ENCODE measurements around the gene JARID2. TPM values are rescaled to one million over a fixed set of nuclear protein-coding genes. Genes with fewer than 3 reads are reported as not detected.

The JARID2 gene
- total and polyA plus RNA-seq, 7 donors = 1.8 to 7.8 (median 6.1) TPM

GRCh38 chr6:15268137-15268908 is 22.5 kb downstream of the JARID2 start:
- no peak for TF ChIP-seq EP300 (IDR thresholded peaks at IDR 0.05)
- TF ChIP-seq POLR2A (IDR thresholded peaks at IDR 0.05) = no peak
- DNase-seq = no peak
- Histone ChIP-seq H3K4me3 (no peak overlapping the region), H3K27ac (peak overlapping the region; percentile 3 to 55 (median 37)), H3K4me1 (peaks cover 0 to 71% (median 59%) of the 10 kb centered on the region in 4 donors), H3K9me3 (no peaks in the 10 kb centered on the region), H3K27me3 (no peaks in the 10 kb centered on the region), H3K36me3 (no peaks in the 10 kb centered on the region)
- 66 to 76% methylated on average over 10 of the region's 10 CpGs for WGBS, 2 donors
- intact Hi-C loops (cut with DNase I) = no loop called here

- H3K36me3 ChIP-seq = no peaks in the 10 kb centered on the region
- H3K9me3 ChIP-seq = no peaks in the 10 kb centered on the region
- intact Hi-C loops (cut with DNase I) = no loop called here
- H3K27ac ChIP-seq = peak overlapping the region; percentile 3 to 55 (median 37)
- WGBS, 2 donors = 74 to 81% methylated on average over 4 of the region's 4 CpGs
- TF ChIP-seq CTCF (IDR thresholded peaks at IDR 0.05) = no peak
- no peak for TF ChIP-seq POLR2A (IDR thresholded peaks at IDR 0.05)
- TF ChIP-seq POLR2AphosphoS5 (IDR thresholded peaks at IDR 0.05) = no peak
- TF ChIP-seq EP300 (IDR thresholded peaks at IDR 0.05) = no peak
- no peaks in the 10 kb centered on the region for H3K27me3 ChIP-seq
- no peak for DNase-seq
- H3K4me1 ChIP-seq = peaks cover 0 to 66% (median 58%) of the 10 kb centered on the region in 4 donors
- H3K4me3 ChIP-seq = no peak overlapping the region
These were observed 23.1 kb downstream of the JARID2 start for GRCh38 chr6:15269011-15269410.

- no peak for TF ChIP-seq POLR2AphosphoS5 (IDR thresholded peaks at IDR 0.05)
- Histone ChIP-seq H3K36me3 (no peaks in the 10 kb centered on the region), H3K27ac (peak overlapping the region in 2 of 4 donors; percentile 25 to 49), H3K4me1 (peaks cover 0 to 63% (median 53%) of the 10 kb centered on the region in 4 donors), H3K9me3 (no peaks in the 10 kb centered on the region), H3K4me3 (no peak overlapping the region), H3K27me3 (no peaks in the 10 kb centered on the region)
- intact Hi-C loops (cut with DNase I) = no loop called here
- 86 to 88% methylated on average over 1 of the region's 1 CpG for WGBS, 2 donors
- DNase-seq = no peak
These were observed 23.8 kb downstream of the JARID2 start for GRCh38 chr6:15269619-15270018.

- H3K4me3 ChIP-seq = no peak overlapping the region
- no peaks in the 10 kb centered on the region for H3K36me3 ChIP-seq
- peaks cover 0 to 63% (median 53%) of the 10 kb centered on the region in 4 donors for H3K4me1 ChIP-seq
- TF ChIP-seq POLR2AphosphoS5 (IDR thresholded peaks at IDR 0.05) (no peak), POLR2A (IDR thresholded peaks at IDR 0.05) (no peak), EP300 (IDR thresholded peaks at IDR 0.05) (no peak), CTCF (IDR thresholded peaks at IDR 0.05) (no peak)
- H3K27me3 ChIP-seq = no peaks in the 10 kb centered on the region
- intact Hi-C loops (cut with DNase I) = no loop called here
- no peaks in the 10 kb centered on the region for H3K9me3 ChIP-seq
- WGBS, 2 donors = 50 to 87% methylated on average over 2 of the region's 2 CpGs
- DNase-seq = no peak
- no peak overlapping the region for H3K27ac ChIP-seq
These were observed 24.5 kb downstream of the JARID2 start for GRCh38 chr6:15270402-15270801.

GRCh38 chr6:15272562-15272961 is 26.7 kb downstream of the JARID2 start:
- Histone ChIP-seq H3K9me3 (no peaks in the 10 kb centered on the region), H3K4me1 (peaks cover 0 to 49% (median 46%) of the 10 kb centered on the region in 4 donors), H3K36me3 (no peaks in the 10 kb centered on the region), H3K27ac (no peak overlapping the region), H3K27me3 (no peaks in the 10 kb centered on the region), H3K4me3 (no peak overlapping the region)
- no peak for DNase-seq
- intact Hi-C loops (cut with DNase I) = no loop called here
- WGBS, 2 donors = 85 to 88% methylated on average over 1 of the region's 1 CpG
- TF ChIP-seq CTCF (IDR thresholded peaks at IDR 0.05) (no peak), EP300 (IDR thresholded peaks at IDR 0.05) (no peak), POLR2A (IDR thresholded peaks at IDR 0.05) (no peak), POLR2AphosphoS5 (IDR thresholded peaks at IDR 0.05) (no peak)

All from sigmoid colon (tissue), 7 donors.